Measurements from ENCODE around the gene IMP3. TPM values are rescaled to one million over a fixed set of nuclear protein-coding genes. Genes with fewer than 3 reads are reported as not detected.

IMP3 gene
- total and polyA plus RNA-seq, 9 donors, result 31.2 to 42.2 (median 33.6) TPM

- WGBS (ENCODE audit: insufficient coverage), result 20% methylated on average over 3 of the region's 9 CpGs
- Histone ChIP-seq H3K27me3 (ENCODE audit: control insufficient read depth, insufficient read depth, low read length) (no peaks in the 10 kb centered on the region), H3K9me3 (replicated peaks; ENCODE audit: control insufficient read depth, low read depth, low read length) (no peaks in the 10 kb centered on the region), H3K27ac (ENCODE audit: low read length) (no peak overlapping the region), H3K36me3 (ENCODE audit: control insufficient read depth, insufficient read depth, low read length) (peaks cover 59% of the 10 kb centered on the region), H3K4me3 (ENCODE audit: low read length) (peak overlapping the region; percentile 11), H3K4me1 (ENCODE audit: control insufficient read depth, insufficient read depth, low read length) (peaks cover 67% of the 10 kb centered on the region)
- DNase-seq, result peak; percentile 51
Observed at GRCh38 chr15:75650908-75651809, 11.1 kb upstream of the IMP3 start.

- no peak overlapping the region for H3K4me3 ChIP-seq (ENCODE audit: low read length)
- H3K4me1 ChIP-seq (ENCODE audit: control insufficient read depth, insufficient read depth, low read length), result peaks cover 69% of the 10 kb centered on the region
- H3K36me3 ChIP-seq (ENCODE audit: control insufficient read depth, insufficient read depth, low read length), result peaks cover 49% of the 10 kb centered on the region
- 95% methylated on average over 10 of the region's 18 CpGs for WGBS (ENCODE audit: insufficient coverage)
- no peak overlapping the region for H3K27ac ChIP-seq (ENCODE audit: low read length)
- no peak for DNase-seq
- no peaks in the 10 kb centered on the region for H3K27me3 ChIP-seq (ENCODE audit: control insufficient read depth, insufficient read depth, low read length)
- H3K9me3 ChIP-seq (replicated peaks; ENCODE audit: control insufficient read depth, low read depth, low read length), result no peaks in the 10 kb centered on the region
Observed at GRCh38 chr15:75649848-75650247, 9.8 kb upstream of the IMP3 start.

GRCh38 chr15:75649045-75649761 lies 9.2 kb upstream of the IMP3 start:
- Histone ChIP-seq H3K27ac (ENCODE audit: low read length) (peak overlapping the region; percentile 97), H3K27me3 (ENCODE audit: control insufficient read depth, insufficient read depth, low read length) (no peaks in the 10 kb centered on the region), H3K36me3 (ENCODE audit: control insufficient read depth, insufficient read depth, low read length) (peaks cover 42% of the 10 kb centered on the region), H3K9me3 (replicated peaks; ENCODE audit: control insufficient read depth, low read depth, low read length) (no peaks in the 10 kb centered on the region), H3K4me1 (ENCODE audit: control insufficient read depth, insufficient read depth, low read length) (peaks cover 65% of the 10 kb centered on the region), H3K4me3 (ENCODE audit: low read length) (peak overlapping the region; percentile 91)
- 71% methylated on average over 13 of the region's 19 CpGs for WGBS (ENCODE audit: insufficient coverage)
- no peak for DNase-seq

- WGBS (ENCODE audit: insufficient coverage), result under 1% methylated on average over 28 of the region's 34 CpGs
- Histone ChIP-seq H3K9me3 (replicated peaks; ENCODE audit: control insufficient read depth, low read depth, low read length) (no peaks in the 10 kb centered on the region), H3K27me3 (ENCODE audit: control insufficient read depth, insufficient read depth, low read length) (no peaks in the 10 kb centered on the region), H3K36me3 (ENCODE audit: control insufficient read depth, insufficient read depth, low read length) (peaks cover 39% of the 10 kb centered on the region), H3K4me1 (ENCODE audit: control insufficient read depth, insufficient read depth, low read length) (peaks cover 62% of the 10 kb centered on the region), H3K27ac (ENCODE audit: low read length) (peak overlapping the region; percentile 97), H3K4me3 (ENCODE audit: low read length) (peak overlapping the region; percentile 91)
- peak; percentile 71 for DNase-seq
Observed at GRCh38 chr15:75648156-75649000, 8.4 kb upstream of the IMP3 start.

GRCh38 chr15:75647370-75648155 lies 7.5 kb upstream of the IMP3 start, which contains the start of gene SNX33:
Gene SNX33 (plus strand): TSS chr15:75647912. CDS start chr15:75649103, 1,191 bp downstream.
- DNase-seq, result peak; percentile 96
- Histone ChIP-seq H3K9me3 (replicated peaks; ENCODE audit: control insufficient read depth, low read depth, low read length) (no peaks in the 10 kb centered on the region), H3K4me1 (ENCODE audit: control insufficient read depth, insufficient read depth, low read length) (peaks cover 53% of the 10 kb centered on the region), H3K27ac (ENCODE audit: low read length) (peak within 1 kb of the TSS; percentile 97), H3K36me3 (ENCODE audit: control insufficient read depth, insufficient read depth, low read length) (peaks cover 31% of the 10 kb centered on the region), H3K4me3 (ENCODE audit: low read length) (peak within 1 kb of the TSS; percentile 91), H3K27me3 (ENCODE audit: control insufficient read depth, insufficient read depth, low read length) (no peaks in the 10 kb centered on the region)
- under 1% methylated on average over 67 of the region's 76 CpGs for WGBS (ENCODE audit: insufficient coverage)

GRCh38 chr15:75646944-75647364 lies 6.9 kb upstream of the IMP3 start:
- Histone ChIP-seq H3K4me3 (ENCODE audit: low read length) (peak overlapping the region; percentile 91), H3K27ac (ENCODE audit: low read length) (peak overlapping the region; percentile 97), H3K27me3 (ENCODE audit: control insufficient read depth, insufficient read depth, low read length) (no peaks in the 10 kb centered on the region), H3K4me1 (ENCODE audit: control insufficient read depth, insufficient read depth, low read length) (peaks cover 47% of the 10 kb centered on the region), H3K36me3 (ENCODE audit: control insufficient read depth, insufficient read depth, low read length) (peaks cover 25% of the 10 kb centered on the region), H3K9me3 (replicated peaks; ENCODE audit: control insufficient read depth, low read depth, low read length) (no peaks in the 10 kb centered on the region)
- no peak for DNase-seq
- WGBS (ENCODE audit: insufficient coverage), result 3% methylated on average over 18 of the region's 26 CpGs

GRCh38 chr15:75646112-75646943 lies 6.3 kb upstream of the IMP3 start:
- peak overlapping the region; percentile 91 for H3K4me3 ChIP-seq (ENCODE audit: low read length)
- no peaks in the 10 kb centered on the region for H3K9me3 ChIP-seq (replicated peaks; ENCODE audit: control insufficient read depth, low read depth, low read length)
- peak overlapping the region; percentile 97 for H3K27ac ChIP-seq (ENCODE audit: low read length)
- H3K27me3 ChIP-seq (ENCODE audit: control insufficient read depth, insufficient read depth, low read length), result no peaks in the 10 kb centered on the region
- no peak for DNase-seq
- 48% methylated on average over 4 of the region's 5 CpGs for WGBS (ENCODE audit: insufficient coverage)
- H3K4me1 ChIP-seq (ENCODE audit: control insufficient read depth, insufficient read depth, low read length), result peaks cover 41% of the 10 kb centered on the region
- H3K36me3 ChIP-seq (ENCODE audit: control insufficient read depth, insufficient read depth, low read length), result peaks cover 21% of the 10 kb centered on the region

GRCh38 chr15:75644376-75644775 lies 4.4 kb upstream of the IMP3 start:
- DNase-seq, result no peak
- Histone ChIP-seq H3K36me3 (ENCODE audit: control insufficient read depth, insufficient read depth, low read length) (peaks cover 3% of the 10 kb centered on the region), H3K4me3 (ENCODE audit: low read length) (no peak overlapping the region), H3K27ac (ENCODE audit: low read length) (no peak overlapping the region), H3K9me3 (replicated peaks; ENCODE audit: control insufficient read depth, low read depth, low read length) (no peaks in the 10 kb centered on the region), H3K4me1 (ENCODE audit: control insufficient read depth, insufficient read depth, low read length) (peaks cover 29% of the 10 kb centered on the region), H3K27me3 (ENCODE audit: control insufficient read depth, insufficient read depth, low read length) (no peaks in the 10 kb centered on the region)
- WGBS (ENCODE audit: insufficient coverage), result 17% methylated on average over 1 of the region's 2 CpGs
